Measurements from ENCODE around the gene PNRC2. TPM values are rescaled to one million over a fixed set of nuclear protein-coding genes. Genes with fewer than 3 reads are reported as not detected.

The PNRC2 gene
- total and polyA plus RNA-seq, 2 of the 13 experiments (the other 11 are each of a cell fraction or from before 2014, with no cell fraction given): 74.9 to 97.5 TPM

DNA sequence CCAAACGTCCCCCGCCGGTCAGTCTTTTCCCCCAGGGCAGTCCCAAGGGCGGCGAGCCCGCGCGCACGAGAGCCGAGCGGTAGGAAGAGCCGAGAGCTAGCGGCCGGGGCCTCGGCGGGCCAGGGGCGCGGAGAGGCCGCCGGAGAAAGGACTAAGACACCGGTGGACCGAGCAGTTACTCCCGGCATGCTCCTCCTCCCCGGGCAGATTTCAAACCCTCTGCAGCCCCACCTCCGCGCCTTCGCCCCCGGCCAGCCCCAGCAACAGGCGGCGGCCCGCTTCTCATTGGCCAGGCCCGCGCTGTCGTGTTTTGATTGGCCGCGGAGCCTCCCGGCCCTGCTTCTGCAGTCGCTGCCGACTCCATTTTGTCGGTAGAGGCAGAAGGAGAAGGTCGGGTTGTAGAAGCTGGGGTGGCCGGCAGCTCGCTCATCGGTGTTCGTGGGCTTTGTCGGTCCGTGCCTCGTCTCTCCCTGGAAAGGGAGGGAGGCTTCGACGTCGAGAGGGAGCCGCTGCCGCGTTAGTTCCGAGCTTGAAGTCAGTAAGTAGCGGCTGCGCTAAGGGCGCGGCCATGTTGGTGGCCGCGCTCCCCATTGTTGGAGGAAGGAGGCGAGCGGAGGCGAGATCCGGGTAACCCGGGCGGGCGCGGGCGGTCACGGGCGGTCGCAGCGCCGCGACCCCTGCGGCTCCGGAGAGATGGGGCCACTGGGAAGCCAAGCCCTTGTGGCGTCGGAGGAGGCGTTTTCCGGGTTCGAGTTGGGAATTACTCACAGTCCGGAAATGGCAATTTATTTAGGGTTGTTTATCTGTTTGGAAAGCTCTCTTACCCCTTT is at the start of gene PNRC2 (continued):
- TF ChIP-seq, protein P1, sequence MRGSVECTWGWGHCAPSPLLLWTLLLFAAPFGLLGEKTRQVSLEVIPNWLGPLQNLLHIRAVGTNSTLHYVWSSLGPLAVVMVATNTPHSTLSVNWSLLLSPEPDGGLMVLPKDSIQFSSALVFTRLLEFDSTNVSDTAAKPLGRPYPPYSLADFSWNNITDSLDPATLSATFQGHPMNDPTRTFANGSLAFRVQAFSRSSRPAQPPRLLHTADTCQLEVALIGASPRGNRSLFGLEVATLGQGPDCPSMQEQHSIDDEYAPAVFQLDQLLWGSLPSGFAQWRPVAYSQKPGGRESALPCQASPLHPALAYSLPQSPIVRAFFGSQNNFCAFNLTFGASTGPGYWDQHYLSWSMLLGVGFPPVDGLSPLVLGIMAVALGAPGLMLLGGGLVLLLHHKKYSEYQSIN (CRISPR knock-in tag; IDR thresholded peaks at IDR 0.05; ENCODE audit: borderline replicate concordance): no peak
- TF ChIP-seq KDM4B (CRISPR knock-in tag; IDR thresholded peaks at IDR 0.05) (no peak), POLR2AphosphoS5 (IDR thresholded peaks at IDR 0.05; ENCODE audit: low read depth, low read length) (peak; percentile 97), MLLT10 (CRISPR knock-in tag; IDR thresholded peaks at IDR 0.05) (no peak), GATA4 (IDR thresholded peaks at IDR 0.05; ENCODE audit: borderline replicate concordance, low read depth) (peak; percentile 53; the same call in 1 of the 2 replicates), KMT2B (CRISPR knock-in tag; IDR thresholded peaks at IDR 0.05) (peak; percentile 68; the same call in 1 of the 2 replicates), BRD4 (CRISPR knock-in tag; IDR thresholded peaks at IDR 0.05) (peak; percentile 97), NR2F2 (IDR thresholded peaks at IDR 0.05; ENCODE audit: borderline replicate concordance, low read depth) (no peak; the same call in 1 of the 2 replicates), JDP2 (CRISPR knock-in tag; IDR thresholded peaks at IDR 0.05; ENCODE audit: borderline replicate concordance) (no peak), HHEX (CRISPR knock-in tag; IDR thresholded peaks at IDR 0.05) (no peak)
- TF ChIP-seq, protein P2, sequence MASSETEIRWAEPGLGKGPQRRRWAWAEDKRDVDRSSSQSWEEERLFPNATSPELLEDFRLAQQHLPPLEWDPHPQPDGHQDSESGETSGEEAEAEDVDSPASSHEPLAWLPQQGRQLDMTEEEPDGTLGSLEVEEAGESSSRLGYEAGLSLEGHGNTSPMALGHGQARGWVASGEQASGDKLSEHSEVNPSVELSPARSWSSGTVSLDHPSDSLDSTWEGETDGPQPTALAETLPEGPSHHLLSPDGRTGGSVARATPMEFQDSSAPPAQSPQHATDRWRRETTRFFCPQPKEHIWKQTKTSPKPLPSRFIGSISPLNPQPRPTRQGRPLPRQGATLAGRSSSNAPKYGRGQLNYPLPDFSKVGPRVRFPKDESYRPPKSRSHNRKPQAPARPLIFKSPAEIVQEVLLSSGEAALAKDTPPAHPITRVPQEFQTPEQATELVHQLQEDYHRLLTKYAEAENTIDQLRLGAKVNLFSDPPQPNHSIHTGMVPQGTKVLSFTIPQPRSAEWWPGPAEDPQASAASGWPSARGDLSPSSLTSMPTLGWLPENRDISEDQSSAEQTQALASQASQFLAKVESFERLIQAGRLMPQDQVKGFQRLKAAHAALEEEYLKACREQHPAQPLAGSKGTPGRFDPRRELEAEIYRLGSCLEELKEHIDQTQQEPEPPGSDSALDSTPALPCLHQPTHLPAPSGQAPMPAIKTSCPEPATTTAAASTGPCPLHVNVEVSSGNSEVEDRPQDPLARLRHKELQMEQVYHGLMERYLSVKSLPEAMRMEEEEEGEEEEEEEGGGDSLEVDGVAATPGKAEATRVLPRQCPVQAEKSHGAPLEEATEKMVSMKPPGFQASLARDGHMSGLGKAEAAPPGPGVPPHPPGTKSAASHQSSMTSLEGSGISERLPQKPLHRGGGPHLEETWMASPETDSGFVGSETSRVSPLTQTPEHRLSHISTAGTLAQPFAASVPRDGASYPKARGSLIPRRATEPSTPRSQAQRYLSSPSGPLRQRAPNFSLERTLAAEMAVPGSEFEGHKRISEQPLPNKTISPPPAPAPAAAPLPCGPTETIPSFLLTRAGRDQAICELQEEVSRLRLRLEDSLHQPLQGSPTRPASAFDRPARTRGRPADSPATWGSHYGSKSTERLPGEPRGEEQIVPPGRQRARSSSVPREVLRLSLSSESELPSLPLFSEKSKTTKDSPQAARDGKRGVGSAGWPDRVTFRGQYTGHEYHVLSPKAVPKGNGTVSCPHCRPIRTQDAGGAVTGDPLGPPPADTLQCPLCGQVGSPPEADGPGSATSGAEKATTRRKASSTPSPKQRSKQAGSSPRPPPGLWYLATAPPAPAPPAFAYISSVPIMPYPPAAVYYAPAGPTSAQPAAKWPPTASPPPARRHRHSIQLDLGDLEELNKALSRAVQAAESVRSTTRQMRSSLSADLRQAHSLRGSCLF (CRISPR knock-in tag; IDR thresholded peaks at IDR 0.05; ENCODE audit: borderline replicate concordance): no peak
- TF ChIP-seq, protein P3, sequence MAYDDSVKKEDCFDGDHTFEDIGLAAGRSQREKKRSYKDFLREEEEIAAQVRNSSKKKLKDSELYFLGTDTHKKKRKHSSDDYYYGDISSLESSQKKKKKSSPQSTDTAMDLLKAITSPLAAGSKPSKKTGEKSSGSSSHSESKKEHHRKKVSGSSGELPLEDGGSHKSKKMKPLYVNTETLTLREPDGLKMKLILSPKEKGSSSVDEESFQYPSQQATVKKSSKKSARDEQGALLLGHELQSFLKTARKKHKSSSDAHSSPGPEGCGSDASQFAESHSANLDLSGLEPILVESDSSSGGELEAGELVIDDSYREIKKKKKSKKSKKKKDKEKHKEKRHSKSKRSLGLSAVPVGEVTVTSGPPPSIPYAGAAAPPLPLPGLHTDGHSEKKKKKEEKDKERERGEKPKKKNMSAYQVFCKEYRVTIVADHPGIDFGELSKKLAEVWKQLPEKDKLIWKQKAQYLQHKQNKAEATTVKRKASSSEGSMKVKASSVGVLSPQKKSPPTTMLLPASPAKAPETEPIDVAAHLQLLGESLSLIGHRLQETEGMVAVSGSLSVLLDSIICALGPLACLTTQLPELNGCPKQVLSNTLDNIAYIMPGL (CRISPR knock-in tag; IDR thresholded peaks at IDR 0.05; ENCODE audit: borderline replicate concordance in 1 of 2, low read depth in 1 of 2): peak; percentile 15 to 69; a peak in 2 of 4 replicates
- TF ChIP-seq, protein P4, sequence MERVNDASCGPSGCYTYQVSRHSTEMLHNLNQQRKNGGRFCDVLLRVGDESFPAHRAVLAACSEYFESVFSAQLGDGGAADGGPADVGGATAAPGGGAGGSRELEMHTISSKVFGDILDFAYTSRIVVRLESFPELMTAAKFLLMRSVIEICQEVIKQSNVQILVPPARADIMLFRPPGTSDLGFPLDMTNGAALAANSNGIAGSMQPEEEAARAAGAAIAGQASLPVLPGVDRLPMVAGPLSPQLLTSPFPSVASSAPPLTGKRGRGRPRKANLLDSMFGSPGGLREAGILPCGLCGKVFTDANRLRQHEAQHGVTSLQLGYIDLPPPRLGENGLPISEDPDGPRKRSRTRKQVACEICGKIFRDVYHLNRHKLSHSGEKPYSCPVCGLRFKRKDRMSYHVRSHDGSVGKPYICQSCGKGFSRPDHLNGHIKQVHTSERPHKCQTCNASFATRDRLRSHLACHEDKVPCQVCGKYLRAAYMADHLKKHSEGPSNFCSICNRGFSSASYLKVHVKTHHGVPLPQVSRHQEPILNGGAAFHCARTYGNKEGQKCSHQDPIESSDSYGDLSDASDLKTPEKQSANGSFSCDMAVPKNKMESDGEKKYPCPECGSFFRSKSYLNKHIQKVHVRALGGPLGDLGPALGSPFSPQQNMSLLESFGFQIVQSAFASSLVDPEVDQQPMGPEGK (CRISPR knock-in tag; IDR thresholded peaks at IDR 0.05): peak; percentile 75
- TF ChIP-seq, protein P5, sequence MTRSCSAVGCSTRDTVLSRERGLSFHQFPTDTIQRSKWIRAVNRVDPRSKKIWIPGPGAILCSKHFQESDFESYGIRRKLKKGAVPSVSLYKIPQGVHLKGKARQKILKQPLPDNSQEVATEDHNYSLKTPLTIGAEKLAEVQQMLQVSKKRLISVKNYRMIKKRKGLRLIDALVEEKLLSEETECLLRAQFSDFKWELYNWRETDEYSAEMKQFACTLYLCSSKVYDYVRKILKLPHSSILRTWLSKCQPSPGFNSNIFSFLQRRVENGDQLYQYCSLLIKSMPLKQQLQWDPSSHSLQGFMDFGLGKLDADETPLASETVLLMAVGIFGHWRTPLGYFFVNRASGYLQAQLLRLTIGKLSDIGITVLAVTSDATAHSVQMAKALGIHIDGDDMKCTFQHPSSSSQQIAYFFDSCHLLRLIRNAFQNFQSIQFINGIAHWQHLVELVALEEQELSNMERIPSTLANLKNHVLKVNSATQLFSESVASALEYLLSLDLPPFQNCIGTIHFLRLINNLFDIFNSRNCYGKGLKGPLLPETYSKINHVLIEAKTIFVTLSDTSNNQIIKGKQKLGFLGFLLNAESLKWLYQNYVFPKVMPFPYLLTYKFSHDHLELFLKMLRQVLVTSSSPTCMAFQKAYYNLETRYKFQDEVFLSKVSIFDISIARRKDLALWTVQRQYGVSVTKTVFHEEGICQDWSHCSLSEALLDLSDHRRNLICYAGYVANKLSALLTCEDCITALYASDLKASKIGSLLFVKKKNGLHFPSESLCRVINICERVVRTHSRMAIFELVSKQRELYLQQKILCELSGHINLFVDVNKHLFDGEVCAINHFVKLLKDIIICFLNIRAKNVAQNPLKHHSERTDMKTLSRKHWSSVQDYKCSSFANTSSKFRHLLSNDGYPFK (CRISPR knock-in tag; IDR thresholded peaks at IDR 0.05; ENCODE audit: borderline replicate concordance): peak; percentile 100
